CD1c-positive myeloid dendritic cell (primary cell): ENCODE results near the gene PKDCC.
"Not testable (repeated sequence)": the region's sequence is repeated elsewhere in the genome, so short reads cannot be mapped to it uniquely, and the experiment has no call there.

Source experiments
- DNase-seq: peaks from one replicate; pipeline ENCODE4 v3.0.0-alpha.2; 2016; ENCODE audit errors: extremely low spot score

The PKDCC gene

DNA sequence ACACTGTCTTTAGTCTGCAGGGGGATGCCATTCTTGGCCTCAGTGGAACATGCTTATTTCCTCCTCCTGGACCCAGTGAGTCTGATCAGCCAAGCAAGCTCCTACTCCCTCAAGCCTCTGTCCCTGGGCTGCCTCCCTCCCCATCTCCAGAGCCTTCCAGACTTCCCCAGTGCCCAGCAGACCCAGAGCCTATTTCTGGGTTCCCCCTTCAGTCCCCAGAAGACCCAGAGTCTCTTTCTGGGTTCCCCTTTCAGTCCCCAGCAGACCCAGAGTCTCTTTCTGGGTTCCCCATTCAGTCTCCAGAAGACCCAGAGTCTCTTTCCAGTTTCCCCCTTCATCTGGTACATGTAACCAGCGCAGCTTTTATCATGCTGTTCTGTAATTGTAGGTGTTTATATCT, 17.0 kb upstream of the PKDCC start:
- DNase-seq = no peak

- DNase-seq = no peak
Observed at GRCh38 chr2:42031281-42032223, 16.3 kb upstream of the PKDCC start.

GRCh38 chr2:42032224-42032620, 15.6 kb upstream of the PKDCC start:
- no peak for DNase-seq

GRCh38 chr2:42032745-42033144, 15.1 kb upstream of the PKDCC start:
- no peak for DNase-seq

GRCh38 chr2:42034096-42034495, 13.7 kb upstream of the PKDCC start:
- not testable (repeated sequence) for DNase-seq

DNA sequence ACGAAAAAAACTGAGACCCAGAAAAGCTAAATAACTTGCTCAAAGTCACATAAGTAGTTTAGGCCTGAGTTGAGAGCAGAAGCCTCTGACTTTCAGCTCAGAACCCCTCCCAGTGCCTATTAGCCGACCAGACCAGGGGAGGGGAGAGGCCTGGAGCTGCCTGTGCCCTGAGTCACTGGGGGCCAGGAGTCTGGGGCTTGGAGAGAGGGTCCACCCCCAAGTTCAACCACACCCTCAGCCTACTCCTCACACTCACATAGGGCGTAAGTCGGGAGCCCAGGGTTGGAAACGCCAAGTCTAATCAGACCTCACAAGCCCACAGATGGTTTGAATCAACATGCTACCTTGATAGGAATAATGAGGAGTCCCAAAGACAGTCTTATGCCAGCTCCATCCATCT, 12.6 kb upstream of the PKDCC start:
- no peak for DNase-seq

GRCh38 chr2:42036413-42036812, 11.4 kb upstream of the PKDCC start:
- DNase-seq = no peak

- no peak for DNase-seq
Observed at GRCh38 chr2:42036940-42037339, 10.9 kb upstream of the PKDCC start.

DNA sequence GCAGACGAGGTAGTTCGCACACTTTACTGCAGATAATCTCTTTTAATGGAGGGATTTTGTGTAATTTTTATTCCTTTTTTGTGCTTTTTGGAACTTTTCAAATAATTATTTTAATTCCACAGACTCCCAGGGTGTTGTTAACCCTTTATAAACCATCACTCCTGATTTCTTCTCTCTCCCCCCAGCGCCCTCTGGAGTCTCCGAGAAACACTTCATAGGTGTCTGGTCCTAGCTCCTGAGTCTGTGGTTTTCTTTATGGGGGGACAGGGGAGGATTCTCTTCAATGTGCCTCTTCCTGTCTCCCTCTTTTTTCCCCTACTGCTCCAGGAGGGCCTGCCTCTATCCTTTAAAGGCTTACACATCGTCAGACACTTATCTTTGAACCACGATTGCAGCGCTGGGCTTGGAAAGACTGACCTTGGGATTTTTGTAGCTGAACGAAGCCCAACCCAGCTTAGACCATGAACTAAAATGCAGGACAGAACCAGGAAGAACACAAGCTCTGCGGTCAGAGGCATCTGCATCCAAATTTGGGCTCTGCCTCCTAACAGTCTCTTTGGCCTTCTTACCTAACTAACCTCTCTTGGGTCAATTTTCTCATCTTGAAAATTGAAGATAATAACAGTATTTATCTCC, 7.1 kb upstream of the PKDCC start:
- DNase-seq = no peak

- no peak for DNase-seq
Observed at GRCh38 chr2:42041377-42042127, 6.3 kb upstream of the PKDCC start.

DNA sequence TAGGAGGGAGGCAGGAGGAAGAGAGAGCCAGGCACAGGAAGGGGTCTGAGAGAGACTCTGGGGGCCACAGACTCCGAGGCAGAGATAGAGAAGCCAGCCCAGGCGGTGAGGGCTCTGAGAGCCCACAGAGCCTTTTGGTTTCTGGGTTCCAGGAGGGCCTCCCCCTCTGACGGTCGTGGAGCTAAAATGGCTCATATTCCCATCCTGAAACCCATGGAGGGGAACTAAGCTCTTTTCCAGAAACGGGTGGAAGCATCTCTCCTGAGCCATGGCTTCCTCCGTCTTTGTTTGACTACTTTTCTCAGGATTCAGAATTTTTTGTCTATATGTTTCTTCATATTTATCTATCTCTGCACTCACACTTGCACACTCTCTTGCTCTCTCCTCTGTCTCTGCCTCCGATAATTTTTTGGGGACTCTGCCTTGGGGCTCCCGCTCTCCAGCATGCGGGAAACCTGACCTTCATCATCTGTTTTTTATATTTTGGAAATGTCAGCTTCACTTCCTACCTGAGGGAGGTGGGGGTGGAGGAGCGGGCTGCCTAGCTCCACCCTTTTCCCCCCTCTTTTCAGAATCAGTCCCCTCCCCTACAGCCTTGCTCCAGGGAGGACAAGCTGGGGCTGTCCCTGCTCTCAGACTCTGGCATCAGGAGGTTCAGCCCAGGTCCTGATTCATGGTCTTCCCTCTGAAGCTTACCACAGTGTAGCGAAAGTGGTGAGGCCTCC, 5.0 kb upstream of the PKDCC start:
- no peak for DNase-seq

DNA sequence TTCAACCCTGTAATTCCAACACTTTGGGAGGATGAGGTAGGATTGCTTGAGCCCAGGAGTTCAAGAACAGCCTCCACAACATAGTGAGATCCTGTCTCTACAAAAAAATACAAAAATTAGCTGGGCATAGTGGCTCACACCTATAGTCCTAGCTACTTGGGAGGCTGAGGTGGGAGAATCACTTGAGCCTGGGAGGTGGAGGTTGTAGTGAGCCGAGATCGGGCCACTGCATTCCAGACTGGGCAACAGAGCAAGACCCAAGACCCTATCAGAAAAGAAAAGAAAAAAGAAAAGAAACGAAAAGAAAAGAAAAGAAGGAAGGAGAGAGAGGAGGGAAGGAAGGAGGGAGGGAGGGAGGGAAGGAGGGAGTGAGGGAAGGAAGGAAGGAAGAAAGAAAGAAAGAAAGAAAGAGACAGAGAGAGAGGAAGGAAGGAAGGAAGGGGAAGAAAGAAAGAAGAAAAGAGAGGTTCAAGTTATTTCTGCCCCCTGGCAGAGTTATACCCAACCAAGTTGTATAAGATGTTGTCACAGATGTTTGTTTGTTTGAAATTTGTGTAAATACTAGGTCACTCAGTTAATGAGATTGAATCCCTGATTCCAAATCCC, 3.9 kb upstream of the PKDCC start:
- DNase-seq = no peak

DNA sequence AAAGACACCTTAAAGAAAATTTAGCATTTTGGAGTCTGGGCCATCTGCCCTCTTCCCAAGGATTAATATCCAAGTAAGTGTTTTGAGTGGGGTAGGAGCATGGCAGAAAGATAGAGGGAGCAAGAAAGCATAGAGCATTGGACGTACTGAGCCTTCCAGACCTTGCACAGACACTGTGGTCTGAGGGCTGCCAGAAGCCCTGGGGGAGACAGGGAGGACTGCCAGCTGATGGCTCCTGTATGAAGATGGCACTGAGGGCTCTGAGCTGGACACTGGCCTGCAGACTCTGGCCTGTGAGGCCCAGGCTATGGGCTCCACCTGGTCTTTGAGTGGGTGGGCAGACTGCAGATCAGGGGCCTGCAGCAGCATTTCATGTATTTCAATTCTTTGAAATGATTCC, 2.9 kb upstream of the PKDCC start:
- no peak for DNase-seq

- DNase-seq = no peak
Observed at GRCh38 chr2:42045352-42045751, 2.5 kb upstream of the PKDCC start.

DNA sequence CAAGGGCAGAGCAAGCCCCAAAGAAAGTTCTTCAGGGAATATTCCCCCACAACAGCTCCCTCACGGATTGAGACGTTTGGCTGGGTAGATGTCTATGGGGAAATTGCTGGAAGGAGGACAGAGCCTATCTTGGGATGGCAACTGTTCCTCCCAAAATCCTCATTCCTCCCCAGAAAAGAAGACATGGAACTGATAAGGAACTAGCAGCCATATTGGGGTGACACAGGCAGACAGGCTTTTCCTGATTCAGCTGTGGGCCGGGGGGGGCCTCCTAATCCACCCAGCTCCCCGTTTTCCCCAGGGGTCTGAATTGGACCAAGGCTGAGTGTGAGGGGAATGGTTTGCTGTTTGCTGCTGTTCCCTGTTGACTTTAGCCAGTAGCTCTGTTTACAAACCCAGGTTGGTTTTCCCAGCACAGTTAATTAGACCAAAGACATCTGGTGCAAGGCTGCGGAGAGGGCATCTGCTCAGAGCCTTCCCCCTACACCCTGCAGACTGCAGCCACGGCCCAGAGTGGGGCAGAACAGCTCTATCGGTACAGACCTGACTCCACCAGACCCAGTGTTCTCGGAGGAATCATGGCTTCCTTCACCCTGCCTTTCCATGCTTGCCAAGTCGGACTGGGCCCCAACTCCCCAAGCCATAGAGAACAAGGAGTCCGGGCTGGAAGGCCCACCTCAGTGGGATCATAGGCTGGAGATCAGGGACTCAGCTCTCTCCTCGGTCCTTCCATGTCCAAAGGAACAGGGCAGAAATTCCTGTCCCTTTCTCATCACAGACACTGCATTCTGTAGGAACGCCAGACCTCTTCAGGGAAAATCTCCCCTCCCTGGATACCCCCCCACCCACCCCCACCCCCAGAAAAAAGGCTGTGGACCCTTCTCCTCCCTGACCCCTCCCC, 1.7 kb upstream of the PKDCC start:
- DNase-seq = no peak

GRCh38 chr2:42046819-42047487, 868 bp upstream of the PKDCC start:
- DNase-seq = no peak

DNA sequence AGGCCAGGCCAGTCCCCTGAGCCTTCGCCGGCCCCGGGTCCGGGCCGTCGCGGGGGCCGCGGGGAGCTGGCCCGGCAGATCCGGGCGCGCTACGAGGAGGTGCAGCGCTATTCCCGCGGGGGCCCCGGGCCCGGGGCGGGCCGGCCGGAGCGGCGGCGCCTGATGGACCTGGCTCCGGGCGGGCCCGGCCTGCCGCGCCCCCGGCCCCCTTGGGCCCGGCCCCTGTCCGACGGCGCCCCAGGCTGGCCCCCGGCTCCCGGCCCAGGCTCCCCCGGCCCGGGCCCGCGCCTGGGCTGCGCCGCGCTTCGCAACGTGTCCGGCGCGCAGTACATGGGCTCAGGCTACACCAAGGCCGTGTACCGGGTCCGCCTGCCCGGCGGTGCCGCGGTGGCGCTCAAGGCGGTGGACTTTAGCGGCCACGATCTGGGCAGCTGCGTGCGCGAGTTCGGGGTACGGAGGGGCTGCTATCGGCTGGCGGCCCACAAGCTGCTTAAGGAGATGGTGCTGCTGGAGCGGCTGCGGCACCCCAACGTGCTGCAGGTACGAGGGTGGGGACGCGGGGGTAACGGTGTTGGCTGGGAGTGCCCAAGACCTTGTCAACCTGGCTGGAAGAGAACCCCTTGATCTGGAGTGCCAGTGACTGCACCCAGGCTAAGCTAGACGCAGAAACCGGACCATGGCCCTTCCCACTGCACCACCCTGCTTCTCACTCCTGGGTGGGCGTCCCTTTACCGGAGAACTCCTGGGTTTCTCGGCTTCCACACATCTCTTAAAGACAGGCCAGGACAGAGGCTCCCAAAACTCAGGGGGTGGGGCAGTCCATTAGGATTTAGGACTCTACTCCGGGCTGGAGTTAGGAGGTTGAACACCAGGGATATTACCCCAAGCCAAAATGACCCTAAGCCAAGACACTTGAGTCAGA, 739 bp downstream of the PKDCC start:
- DNase-seq = no peak

DNA sequence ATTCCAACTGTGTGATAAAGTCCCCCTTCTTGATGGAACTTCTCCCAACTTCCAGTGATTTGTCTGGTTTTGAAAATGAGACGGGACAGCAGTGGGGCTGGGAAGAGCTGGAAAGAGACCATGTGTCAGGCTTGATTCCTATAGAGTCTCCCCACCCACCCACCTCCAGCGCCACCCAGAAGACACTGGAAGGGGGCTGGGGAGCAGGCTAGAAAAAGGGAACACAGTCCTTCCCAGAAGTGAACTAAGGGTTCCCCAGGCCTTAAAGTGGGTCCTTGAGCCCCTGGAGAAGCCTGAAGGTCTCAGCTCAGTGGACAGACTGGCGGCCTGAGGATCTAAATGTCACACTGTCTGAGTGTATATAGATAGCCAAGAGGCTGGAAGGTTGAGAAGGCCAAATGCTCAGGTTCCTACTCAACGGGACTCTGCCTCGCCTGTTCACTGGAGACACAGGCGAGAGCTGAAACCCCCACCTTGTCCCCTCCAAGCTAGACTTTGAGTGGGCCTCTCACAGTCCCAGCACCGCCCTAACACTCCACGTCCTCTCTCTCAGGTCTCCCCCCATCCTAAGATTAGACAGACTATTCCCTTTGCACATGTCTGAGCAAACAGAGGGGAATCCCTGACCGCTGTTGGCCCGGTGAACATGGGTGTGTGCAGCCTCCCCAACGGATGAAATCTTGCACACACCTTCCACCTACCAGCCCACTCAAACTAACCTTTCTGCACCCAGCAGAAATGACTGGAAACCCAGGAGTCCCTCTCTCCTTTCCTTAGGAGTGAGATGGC, 1.6 kb downstream of the PKDCC start:
- no peak for DNase-seq
